Measurements from ENCODE around the gene ASTN1. TPM values are rescaled to one million over a fixed set of nuclear protein-coding genes. Genes with fewer than 3 reads are reported as not detected.
A peak's percentile ranks its signal among the peaks of the same experiment; 100 is the strongest.

ASTN1 gene
- total and polyA plus RNA-seq, 9 of the 15 experiments (the other 6 are each of a cell fraction or from before 2014, with no cell fraction given): 0.05 to 0.22 (median 0.18) TPM

GRCh38 chr1:176879784-176880620 is 284.5 kb downstream of the ASTN1 start (continued):
- TF ChIP-seq HNRNPL (IDR thresholded peaks at IDR 0.05; ENCODE audit: low read depth, low read length) (0 out of 2 replicates have a peak, but pooled peaks have one; percentile 29), MXI1 (IDR thresholded peaks at IDR 0.05; ENCODE audit: low read depth, low read length) (peak; percentile 36; the same call in 1 of the 2 replicates), ATF1 (CRISPR knock-in tag; IDR thresholded peaks at IDR 0.05) (no peak), ATF1 (tag; IDR thresholded peaks at IDR 0.05) (peak; percentile 40; the same call in 1 of the 2 replicates), TEAD4 (IDR thresholded peaks at IDR 0.05; ENCODE audit: low read length) (peak; percentile 96), TEAD4 (CRISPR knock-in tag; IDR thresholded peaks at IDR 0.05; ENCODE audit: borderline replicate concordance) (no peak), ILF3 (IDR thresholded peaks at IDR 0.05; ENCODE audit: borderline replicate concordance) (no peak), CCNT2 (IDR thresholded peaks at IDR 0.05; ENCODE audit: borderline replicate concordance, extremely low read depth, insufficient read length, low read depth, low read length) (peak; percentile 95), MAFF (IDR thresholded peaks at IDR 0.05; ENCODE audit: low read length) (no peak; the same call in 1 of the 2 replicates), CHAMP1 (IDR thresholded peaks at IDR 0.05) (peak; percentile 80; the same call in 1 of the 2 replicates), PHF8 (IDR thresholded peaks at IDR 0.05; ENCODE audit: borderline replicate concordance, low read length) (peak; percentile 16; the same call in 1 of the 2 replicates), ZNF444 (CRISPR knock-in tag; IDR thresholded peaks at IDR 0.05) (no peak), AFF4 (CRISPR knock-in tag; IDR thresholded peaks at IDR 0.05) (no peak), CBFB (CRISPR knock-in tag; IDR thresholded peaks at IDR 0.05) (0 out of 2 replicates have a peak, but pooled peaks have one; percentile 38), HMGN3 (IDR thresholded peaks at IDR 0.05; ENCODE audit: borderline replicate concordance, extremely low read depth, insufficient read length, low read depth, low read length) (peak; percentile 91), SUPT5H (IDR thresholded peaks at IDR 0.05) (no peak), FOXA1 (IDR thresholded peaks at IDR 0.05; ENCODE audit: borderline replicate concordance) (no peak), TFAP4 (CRISPR knock-in tag; IDR thresholded peaks at IDR 0.05; ENCODE audit: borderline replicate concordance) (peak; percentile 49), CREB3L1 (IDR thresholded peaks at IDR 0.05; ENCODE audit: borderline replicate concordance, low read depth) (no peak; the same call in 1 of the 2 replicates)

Data from K562 (cell line).